Fibroblast of lung (primary cell): Measurements from ENCODE around the gene BTBD8. TPM values are rescaled to one million over a fixed set of nuclear protein-coding genes. Genes with fewer than 3 reads are reported as not detected.

Experiments used
- DNase-seq, 2 donors: peaks; one replicate each; pipeline versions ENCODE4 v3.0.0 to v3.0.0-alpha.2; 2010; ENCODE audit warnings: low read depth in 2 of 2
- H2AFZ ChIP-seq: 2 replicates; pipeline ENCODE4 v1.5.1; 2012; ENCODE audit warnings: low read length, control low read depth, inconsistent platforms
- H3K27ac ChIP-seq: 2 replicates; pipeline ENCODE4 v1.5.1; 2011; ENCODE audit warnings: low read length, control low read depth; ENCODE audit not compliant: insufficient read depth
- H3K27me3 ChIP-seq: 2 replicates; pipeline ENCODE4 v1.5.1; 2011; ENCODE audit warnings: mild to moderate bottlenecking, low read length; ENCODE audit not compliant: control insufficient read depth, insufficient read depth
- H3K36me3 ChIP-seq: 2 replicates; pipeline ENCODE4 v1.5.1; 2011; ENCODE audit warnings: low read length; ENCODE audit not compliant: control insufficient read depth, insufficient read depth
- H3K4me1 ChIP-seq: 2 replicates; pipeline ENCODE4 v1.5.1; 2011; ENCODE audit warnings: low read length; ENCODE audit not compliant: control insufficient read depth, insufficient read depth; ENCODE audit errors: extremely low read depth
- H3K4me2 ChIP-seq: 2 replicates; pipeline ENCODE4 v1.5.1; 2011; ENCODE audit warnings: low read length, control low read depth; ENCODE audit not compliant: insufficient read depth; ENCODE audit errors: extremely low read depth
- H3K4me3 ChIP-seq, 4 experiments: fragments of 200-600 bp in 1 of 4; sonication (generic) in 1 of 4; replicated peaks in 1 of 4; 2 replicates each; pipeline ENCODE4 v1.5.1; 2011 to 2016; ENCODE audit warnings: low read length in 4 of 4, low read depth in 3 of 4, mild to moderate bottlenecking in 3 of 4, control low read depth in 2 of 4, inconsistent platforms in 1 of 4, mixed read lengths in 1 of 4; ENCODE audit not compliant: insufficient read depth in 1 of 4; ENCODE audit errors: control extremely low read depth in 1 of 4
- H3K79me2 ChIP-seq: 2 replicates; pipeline ENCODE4 v1.5.1; 2012; ENCODE audit warnings: mild to moderate bottlenecking, low read length, inconsistent platforms; ENCODE audit not compliant: control insufficient read depth, insufficient read depth
- H3K9ac ChIP-seq: 2 replicates; pipeline ENCODE4 v1.5.1; 2011; ENCODE audit warnings: mild to moderate bottlenecking, low read length, control low read depth; ENCODE audit not compliant: insufficient read depth
- H3K9me3 ChIP-seq: 2 replicates; pipeline ENCODE4 v1.5.1; 2012; ENCODE audit warnings: low read depth, low read length; ENCODE audit not compliant: control insufficient read depth, insufficient read depth
- H4K20me1 ChIP-seq: 2 replicates; pipeline ENCODE4 v1.5.1; 2011; ENCODE audit warnings: low read length; ENCODE audit not compliant: control insufficient read depth, insufficient read depth; ENCODE audit errors: extremely low read depth
- CTCF ChIP-seq, 2 donors: IDR thresholded peaks in 1 of 2; conservative IDR thresholded peaks in 1 of 2; 1 replicate in 1 of 2; 2 replicates in 1 of 2; pipeline ENCODE4 v1.5.1; 2011 to 2012; ENCODE audit warnings: low read length in 2 of 2, control low read depth in 1 of 2, inconsistent platforms in 1 of 2, low read depth in 1 of 2, mild to moderate bottlenecking in 1 of 2
- EZH2 ChIP-seq: IDR thresholded peaks from 2 replicates; pipeline ENCODE4 v1.5.1; 2012; ENCODE audit warnings: low read length, control low read depth, mild to moderate bottlenecking; ENCODE audit errors: missing control alignments
- polyA minus RNA-seq: library from RNA; depleted of rRNA, polyadenylated mRNA; stranded (reverse); fragments of >200 nt; gene quantifications from 2 replicates; pipeline ENCODE4 v1.2.3, GENCODE V29; 2011; ENCODE audit warnings: low replicate concordance
- polyA plus RNA-seq, 2 donors: library from polyadenylated mRNA; depleted of rRNA in 1 of 2; stranded (reverse) in 1 of 2; unstranded in 1 of 2; fragments of >200 nt; gene quantifications; 2 replicates each; pipeline ENCODE4 v1.2.1, GENCODE V29; 2011 to 2012; ENCODE audit warnings: missing spikeins in 1 of 2
- total RNA-seq: library from RNA; depleted of rRNA; stranded (reverse); fragments of >200 nt; gene quantifications from 2 replicates; pipeline ENCODE4 v1.2.1, GENCODE V29; 2014

BTBD8 gene
- total RNA-seq = 10.6 and 10.8 TPM in 2 replicates
- 1.7 and 2.2 TPM in 2 replicates for polyA plus RNA-seq
- polyA plus RNA-seq (2012) = 1.1 and 1.4 TPM in 2 replicates
- polyA minus RNA-seq = not detected in 2 replicates

GRCh38 chr1:92080128-92080985, at the start of gene BTBD8:
BTBD8 (plus strand) TSS chr1:92080345; CDS start chr1:92080572, 227 bp downstream.
- peak; percentile 72 to 78 for DNase-seq
- no peaks in the 10 kb centered on the region for H3K9me3 ChIP-seq
- peak within 1 kb of the TSS; percentile 77 for H2AFZ ChIP-seq
- H3K4me1 ChIP-seq = peaks cover 2% of the 10 kb centered on the region
- H3K27me3 ChIP-seq = no peaks in the 10 kb centered on the region
- peak within 1 kb of the TSS; percentile 17 for H3K27ac ChIP-seq
- no peak for TF ChIP-seq EZH2
- TF ChIP-seq CTCF (conservative IDR thresholded peaks at IDR 0.05 in 1 of 2, IDR thresholded peaks at IDR 0.05 in 1 of 2; ENCODE audit: low read depth in 1 of 2, low read length in 2 of 2) = no peak
- peak within 1 kb of the TSS; percentile 67 to 94 (median 73) for H3K4me3 ChIP-seq
- no peaks in the 10 kb centered on the region for H3K36me3 ChIP-seq
- H3K79me2 ChIP-seq = no peaks in the 10 kb centered on the region
- H3K9ac ChIP-seq = peak within 1 kb of the TSS; percentile 50
- H4K20me1 ChIP-seq = no peaks in the 10 kb centered on the region
- H3K4me2 ChIP-seq = peak within 1 kb of the TSS; percentile 90

- Histone ChIP-seq H3K27ac (no peak overlapping the region), H3K27me3 (peaks cover 1% of the 10 kb centered on the region), H3K4me1 (no peaks in the 10 kb centered on the region), H3K36me3 (no peaks in the 10 kb centered on the region), H3K9ac (no peak overlapping the region), H3K9me3 (no peaks in the 10 kb centered on the region), H2AFZ (peak overlapping the region; percentile 49), H3K79me2 (no peaks in the 10 kb centered on the region), H3K4me3 (peak overlapping the region in 1 of 4 experiments; percentile 38), H4K20me1 (no peaks in the 10 kb centered on the region), H3K4me2 (peak overlapping the region; percentile 82)
- TF ChIP-seq EZH2 (no peak), CTCF (conservative IDR thresholded peaks at IDR 0.05 in 1 of 2, IDR thresholded peaks at IDR 0.05 in 1 of 2; ENCODE audit: low read depth in 1 of 2, low read length in 2 of 2) (no peak)
- DNase-seq = peak; percentile 8 to 67
Measured at GRCh38 chr1:92030656-92031107, 49.5 kb upstream of the BTBD8 start.

- no peak for TF ChIP-seq CTCF (conservative IDR thresholded peaks at IDR 0.05 in 1 of 2, IDR thresholded peaks at IDR 0.05 in 1 of 2; ENCODE audit: low read depth in 1 of 2, low read length in 2 of 2)
- no peak for TF ChIP-seq EZH2
- no peaks in the 10 kb centered on the region for H3K36me3 ChIP-seq
- peaks cover 3% of the 10 kb centered on the region for H3K27me3 ChIP-seq
- H3K4me2 ChIP-seq = no peak overlapping the region
- H3K4me3 ChIP-seq = no peak overlapping the region
- H4K20me1 ChIP-seq = no peaks in the 10 kb centered on the region
- H3K79me2 ChIP-seq = no peaks in the 10 kb centered on the region
- H3K4me1 ChIP-seq = no peaks in the 10 kb centered on the region
- no peak overlapping the region for H3K27ac ChIP-seq
- no peaks in the 10 kb centered on the region for H3K9me3 ChIP-seq
- no peak overlapping the region for H3K9ac ChIP-seq
- peak overlapping the region; percentile 35 for H2AFZ ChIP-seq
- DNase-seq = no peak
Measured at GRCh38 chr1:92031281-92032110, 48.6 kb upstream of the BTBD8 start.
